Transverse colon (tissue), 4 donors: ENCODE data around the gene TAS1R3.
A peak's percentile ranks its signal among the peaks of the same experiment; 100 is the strongest.

Source experiments
- POLR2A ChIP-seq: fragments of 450-650 bp; IDR thresholded peaks from one replicate; pipeline ENCODE4 v1.6.1; 2016; ENCODE audit warnings: antibody characterized with exemption, mild to moderate bottlenecking, moderate library complexity
- POLR2AphosphoS5 ChIP-seq, 3 donors: sonication (generic); formaldehyde crosslinking; IDR thresholded peaks; one replicate each; pipeline ENCODE4 v1.6.1; 2016; ENCODE audit warnings: antibody characterized with exemption in 3 of 3
- TF ChIP-seq, protein P1 (sequence below), 5 experiments: fragments of 200-600 bp in 3 of 5; fragments of 450-650 bp in 2 of 5; sonication (generic) in 3 of 5; IDR thresholded peaks; 1 replicate in 2 of 5; 2 replicates in 3 of 5; pipeline ENCODE4 v1.5.1; 2016 to 2017; ENCODE audit warnings: antibody characterized with exemption in 5 of 5, inconsistent platforms in 3 of 5, mild to moderate bottlenecking in 2 of 5, moderate library complexity in 1 of 5

DNA sequence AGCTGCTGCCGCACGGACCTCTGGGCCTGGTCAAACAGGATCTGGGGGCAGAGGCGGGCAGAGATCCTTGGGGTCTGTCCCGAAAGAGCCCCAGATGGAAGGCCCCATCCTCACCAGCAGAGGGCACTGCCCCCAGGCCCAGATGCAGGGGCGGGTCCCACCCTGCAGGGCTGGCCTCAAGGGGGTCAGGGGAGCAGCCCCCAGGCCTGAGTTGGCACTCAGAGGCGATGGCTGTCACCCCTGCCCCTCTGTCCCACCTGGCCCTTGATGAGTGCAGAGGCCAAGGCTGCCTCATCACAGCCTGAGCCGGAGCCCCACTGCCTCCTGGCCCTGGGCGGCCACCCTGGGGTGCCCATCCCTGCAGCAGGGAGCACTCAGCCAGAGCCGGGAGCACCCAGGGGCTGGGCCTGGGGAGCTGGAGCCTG is 29.1 kb upstream of the TAS1R3 start:
- TF ChIP-seq, protein P1, sequence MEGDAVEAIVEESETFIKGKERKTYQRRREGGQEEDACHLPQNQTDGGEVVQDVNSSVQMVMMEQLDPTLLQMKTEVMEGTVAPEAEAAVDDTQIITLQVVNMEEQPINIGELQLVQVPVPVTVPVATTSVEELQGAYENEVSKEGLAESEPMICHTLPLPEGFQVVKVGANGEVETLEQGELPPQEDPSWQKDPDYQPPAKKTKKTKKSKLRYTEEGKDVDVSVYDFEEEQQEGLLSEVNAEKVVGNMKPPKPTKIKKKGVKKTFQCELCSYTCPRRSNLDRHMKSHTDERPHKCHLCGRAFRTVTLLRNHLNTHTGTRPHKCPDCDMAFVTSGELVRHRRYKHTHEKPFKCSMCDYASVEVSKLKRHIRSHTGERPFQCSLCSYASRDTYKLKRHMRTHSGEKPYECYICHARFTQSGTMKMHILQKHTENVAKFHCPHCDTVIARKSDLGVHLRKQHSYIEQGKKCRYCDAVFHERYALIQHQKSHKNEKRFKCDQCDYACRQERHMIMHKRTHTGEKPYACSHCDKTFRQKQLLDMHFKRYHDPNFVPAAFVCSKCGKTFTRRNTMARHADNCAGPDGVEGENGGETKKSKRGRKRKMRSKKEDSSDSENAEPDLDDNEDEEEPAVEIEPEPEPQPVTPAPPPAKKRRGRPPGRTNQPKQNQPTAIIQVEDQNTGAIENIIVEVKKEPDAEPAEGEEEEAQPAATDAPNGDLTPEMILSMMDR (IDR thresholded peaks at IDR 0.05) = peak in 4 of 5 experiments; percentile 19 to 34 (median 28)
- TF ChIP-seq POLR2A = no peak
- no peak for TF ChIP-seq POLR2AphosphoS5 (IDR thresholded peaks at IDR 0.05)
